Measurements from ENCODE around the gene ZBTB42. TPM values are rescaled to one million over a fixed set of nuclear protein-coding genes. Genes with fewer than 3 reads are reported as not detected.

ZBTB42 gene
- 2.8 and 12.7 TPM in 2 replicates for total RNA-seq

DNA sequence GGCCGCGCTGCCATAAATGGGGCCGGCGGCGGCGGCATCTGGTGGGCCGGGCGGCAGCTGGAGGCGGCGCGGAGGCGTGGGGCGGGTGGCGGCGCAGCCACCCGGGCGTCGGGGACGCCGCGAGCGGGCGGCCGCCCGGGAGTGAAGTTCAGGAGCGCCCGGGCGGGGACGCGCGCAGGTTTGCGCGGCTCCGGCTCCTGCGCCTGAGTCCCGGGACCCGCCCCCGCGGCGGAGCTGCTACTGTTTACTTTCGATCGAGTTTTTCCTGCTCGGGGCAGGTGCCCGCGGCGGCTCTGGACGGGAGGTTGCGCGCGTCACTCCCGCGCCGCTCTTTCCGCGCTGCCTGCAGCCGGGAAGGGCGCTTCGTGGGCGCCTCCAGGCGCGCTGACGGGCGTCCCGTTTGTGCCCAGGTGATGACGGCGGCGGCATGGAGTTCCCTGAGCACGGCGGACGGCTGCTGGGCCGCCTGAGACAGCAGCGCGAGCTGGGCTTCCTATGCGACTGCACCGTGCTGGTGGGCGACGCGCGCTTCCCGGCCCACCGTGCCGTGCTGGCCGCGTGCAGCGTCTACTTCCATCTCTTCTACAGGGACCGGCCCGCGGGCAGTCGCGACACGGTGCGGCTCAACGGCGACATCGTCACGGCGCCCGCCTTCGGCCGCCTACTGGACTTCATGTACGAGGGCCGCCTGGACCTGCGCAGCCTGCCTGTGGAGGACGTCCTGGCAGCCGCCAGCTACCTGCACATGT lies at the start of gene ZBTB42:
ZBTB42 (plus strand) TSS at position 331 of the 749 bp plus-strand sequence; CDS start at position 428, 97 bp downstream.

DNA sequence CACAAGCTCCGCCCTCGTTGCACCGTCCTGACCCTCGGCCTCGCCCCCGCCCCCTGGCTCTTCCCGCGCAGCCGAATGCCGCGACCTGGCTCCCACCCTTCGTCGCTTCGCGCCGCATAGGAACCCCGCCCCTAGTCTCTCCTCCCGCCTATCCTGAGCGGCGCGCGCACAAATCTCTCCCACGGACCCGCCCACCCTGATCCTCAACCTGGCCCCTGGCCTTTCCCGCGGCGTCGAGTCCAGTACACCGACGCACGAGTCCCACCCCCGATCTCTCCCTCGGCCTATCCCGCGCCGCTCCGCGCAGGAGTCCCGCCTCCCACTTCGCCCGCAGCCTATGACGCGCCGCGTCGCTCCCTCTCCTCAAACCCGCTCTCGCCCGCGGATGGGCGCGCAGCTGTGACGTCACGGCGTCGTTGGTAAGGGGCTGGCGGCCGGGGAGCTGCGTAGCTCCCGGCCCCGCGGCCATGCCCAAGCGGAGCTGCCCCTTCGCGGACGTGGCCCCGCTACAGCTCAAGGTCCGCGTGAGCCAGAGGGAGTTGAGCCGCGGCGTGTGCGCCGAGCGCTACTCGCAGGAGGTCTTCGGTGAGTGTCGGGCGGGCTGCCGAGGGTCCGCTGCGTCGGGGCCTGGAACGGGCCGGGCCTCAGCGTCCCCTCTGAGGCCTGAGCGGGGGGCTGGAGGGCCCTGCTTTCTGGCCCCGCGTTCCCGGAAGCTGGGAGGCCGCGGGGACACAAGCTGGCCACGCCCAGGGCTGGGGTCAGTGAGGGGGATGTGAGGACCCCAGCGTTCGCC lies 48.0 kb upstream of the ZBTB42 start, which contains the start of gene SIVA1:
SIVA1 (plus strand) TSS at position 413 of the 793 bp plus-strand sequence; CDS start at position 468, 55 bp downstream.

DNA sequence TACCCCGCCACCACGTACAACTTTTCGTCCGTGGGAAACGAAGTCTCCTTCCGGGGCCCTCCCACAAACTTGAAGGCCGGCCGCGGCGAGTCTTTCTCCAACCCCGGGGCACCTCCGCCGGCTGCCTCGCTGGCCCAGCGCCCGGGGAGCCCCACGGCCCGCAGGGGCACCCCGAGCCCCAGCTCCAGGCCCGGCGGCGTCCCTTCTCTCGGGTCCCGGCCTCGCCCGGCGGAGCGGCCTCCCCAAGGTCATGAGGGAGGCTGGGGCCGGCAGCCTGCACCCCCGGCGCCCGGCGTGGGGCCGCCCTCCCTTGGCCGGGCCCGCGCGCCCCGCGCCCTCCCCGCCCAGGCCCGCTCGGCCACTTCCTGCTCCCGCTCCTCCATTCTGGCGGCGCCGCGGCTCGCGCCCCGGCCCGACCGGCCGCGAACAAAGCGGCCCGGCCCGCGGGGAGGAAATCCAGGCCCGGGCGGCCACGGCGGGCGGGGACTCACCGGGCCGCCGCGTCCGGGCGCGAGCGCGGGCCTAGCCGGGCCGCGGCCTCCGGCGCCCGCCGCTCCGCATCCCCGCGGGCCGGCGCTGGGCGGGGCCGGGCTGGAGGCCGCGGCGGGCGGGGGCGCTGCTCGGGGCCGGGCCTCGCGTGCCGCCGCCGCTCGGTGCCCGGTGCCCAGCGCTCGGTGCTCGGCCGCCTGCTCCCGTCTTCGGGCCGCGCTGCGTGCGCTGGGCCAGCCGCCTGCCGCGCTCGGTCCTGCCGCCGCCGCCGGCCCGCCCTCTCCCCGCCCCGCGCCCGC lies 5.7 kb upstream of the ZBTB42 start, which contains the start of gene AKT1:
AKT1 (minus strand) TSS at position 756 of the 788 bp plus-strand sequence. CDS start 3,105 bp downstream, outside the sequence.

Other genes with a start within 250 kb of the ZBTB42 start
- not detected in 2 replicates for gene C14orf180, start 221.3 kb upstream of the ZBTB42 start, total RNA-seq
- gene TMEM179, start 196.3 kb upstream of the ZBTB42 start, total RNA-seq = 0.33 TPM in 1 of 2 replicates, not detected in the other
- gene INF2, start 111.5 kb upstream of the ZBTB42 start, total RNA-seq = 135 and 165 TPM in 2 replicates
- 0.16 and 3.8 TPM in 2 replicates for gene ADSS1, start 76.9 kb upstream of the ZBTB42 start, total RNA-seq
- gene SIVA1, start 48.0 kb upstream of the ZBTB42 start, total RNA-seq = 117 and 265 TPM in 2 replicates
- 121 and 181 TPM in 2 replicates for gene AKT1, start 5.4 kb upstream of the ZBTB42 start, total RNA-seq
- 33.3 and 35.2 TPM in 2 replicates for gene CEP170B, start 64.2 kb downstream of the ZBTB42 start, total RNA-seq
- gene PLD4, start 123.8 kb downstream of the ZBTB42 start, total RNA-seq = under 0.01 TPM in 1 of 2 replicates, not detected in the other
- 29.8 and 129 TPM in 2 replicates for gene AHNAK2, start 177.3 kb downstream of the ZBTB42 start, total RNA-seq
- 3.9 and 20.7 TPM in 2 replicates for gene CLBA1, start 184.7 kb downstream of the ZBTB42 start, total RNA-seq
- 23.3 and 68.1 TPM in 2 replicates for gene CDCA4, start 220.0 kb downstream of the ZBTB42 start, total RNA-seq